HG03108 (cell line): ENCODE measurements around the gene KLHDC10.
"Not testable (repeated sequence)": the region's sequence is repeated elsewhere in the genome, so short reads cannot be mapped to it uniquely, and the experiment has no call there.

Experiments
- ATAC-seq: cut with Tn5 transposase; IDR thresholded peaks from one replicate; pipeline ENCODE4 v1.9.1; 2021; ENCODE audit warnings: moderate library complexity; ENCODE audit not compliant: unreplicated experiment

The KLHDC10 gene, protein sequence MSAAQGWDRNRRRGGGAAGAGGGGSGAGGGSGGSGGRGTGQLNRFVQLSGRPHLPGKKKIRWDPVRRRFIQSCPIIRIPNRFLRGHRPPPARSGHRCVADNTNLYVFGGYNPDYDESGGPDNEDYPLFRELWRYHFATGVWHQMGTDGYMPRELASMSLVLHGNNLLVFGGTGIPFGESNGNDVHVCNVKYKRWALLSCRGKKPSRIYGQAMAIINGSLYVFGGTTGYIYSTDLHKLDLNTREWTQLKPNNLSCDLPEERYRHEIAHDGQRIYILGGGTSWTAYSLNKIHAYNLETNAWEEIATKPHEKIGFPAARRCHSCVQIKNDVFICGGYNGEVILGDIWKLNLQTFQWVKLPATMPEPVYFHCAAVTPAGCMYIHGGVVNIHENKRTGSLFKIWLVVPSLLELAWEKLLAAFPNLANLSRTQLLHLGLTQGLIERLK

DNA sequence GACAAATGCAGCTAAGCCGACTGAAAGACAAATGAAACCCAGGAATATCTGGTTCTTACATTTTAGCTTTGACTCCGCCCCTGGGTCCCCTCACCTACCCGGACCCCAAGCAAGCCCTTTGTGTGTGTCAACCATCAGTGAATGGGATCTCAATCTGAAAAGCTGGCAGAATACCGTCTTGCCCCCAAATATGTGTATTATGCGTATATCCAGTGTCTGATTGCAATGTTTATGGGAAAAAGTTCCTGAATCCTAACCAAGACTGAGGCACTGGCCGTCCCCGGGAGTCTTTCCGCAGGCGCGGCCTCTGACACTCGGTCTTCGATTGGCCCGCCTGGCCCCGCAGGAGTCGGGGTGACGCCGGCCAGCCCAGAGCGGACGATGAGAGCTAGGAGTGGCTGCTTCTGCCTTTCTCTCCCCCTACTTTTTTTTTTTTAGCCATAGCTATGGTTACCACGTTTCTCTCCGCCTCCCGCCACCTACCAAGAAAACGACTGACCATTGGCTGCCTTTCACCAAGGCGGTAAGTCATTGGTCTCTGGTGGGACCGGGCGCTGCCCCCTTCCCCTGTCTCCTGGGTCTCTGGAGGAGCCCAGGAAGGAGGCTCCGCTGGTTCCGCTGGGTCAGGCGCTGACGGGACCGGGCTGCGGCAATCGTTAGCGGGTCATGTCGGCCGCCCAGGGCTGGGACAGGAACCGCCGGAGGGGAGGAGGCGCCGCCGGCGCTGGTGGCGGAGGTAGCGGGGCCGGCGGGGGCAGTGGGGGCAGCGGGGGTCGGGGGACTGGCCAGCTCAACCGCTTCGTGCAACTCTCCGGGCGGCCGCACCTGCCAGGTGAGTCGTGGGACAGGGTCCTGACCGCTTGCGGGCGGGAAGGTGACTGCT, at the start of gene KLHDC10:
Gene KLHDC10, plus strand, starts transcription at position 557 of the 883 bp plus-strand sequence. Its CDS starts 110 bp downstream, at position 667.
- peak; percentile 93 for ATAC-seq

DNA sequence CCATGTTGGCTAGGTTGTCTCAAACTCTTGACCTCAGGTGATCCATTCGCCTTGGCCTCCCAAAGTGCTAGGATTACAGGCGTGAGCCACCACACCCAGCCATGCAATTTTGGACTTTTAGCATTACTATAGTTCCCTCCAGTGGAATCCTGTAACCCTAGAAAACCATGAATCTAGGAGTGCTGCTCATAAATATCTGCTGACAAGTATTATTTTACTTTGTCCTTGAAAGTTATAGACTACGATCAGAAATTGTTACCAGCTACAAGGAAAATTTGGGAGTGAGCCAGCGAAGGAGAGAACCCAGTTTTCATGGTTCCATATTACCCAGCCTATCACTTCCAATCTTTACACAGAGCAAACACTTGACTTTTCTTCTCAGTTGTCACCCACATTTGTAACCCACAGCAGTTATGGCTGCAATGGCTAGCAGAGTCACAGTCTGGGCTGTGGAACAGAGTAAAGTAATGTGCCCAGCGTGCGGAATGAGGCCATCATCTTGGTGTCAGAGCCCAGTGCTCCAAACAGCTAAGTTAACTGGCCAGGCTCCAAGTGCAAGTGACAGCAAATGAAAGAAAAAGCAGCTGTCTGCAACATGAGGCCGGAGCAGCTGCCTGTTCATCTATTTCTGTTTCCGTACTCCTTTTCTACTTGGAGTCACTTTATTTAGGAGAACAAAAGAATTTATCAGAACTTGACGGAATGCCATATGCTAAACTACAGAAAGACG, 49.1 kb upstream of the KLHDC10 start:
- no peak for ATAC-seq

- ATAC-seq, result no peak
These were observed 48.2 kb upstream of the KLHDC10 start for GRCh38 chr7:130022115-130022514.

DNA sequence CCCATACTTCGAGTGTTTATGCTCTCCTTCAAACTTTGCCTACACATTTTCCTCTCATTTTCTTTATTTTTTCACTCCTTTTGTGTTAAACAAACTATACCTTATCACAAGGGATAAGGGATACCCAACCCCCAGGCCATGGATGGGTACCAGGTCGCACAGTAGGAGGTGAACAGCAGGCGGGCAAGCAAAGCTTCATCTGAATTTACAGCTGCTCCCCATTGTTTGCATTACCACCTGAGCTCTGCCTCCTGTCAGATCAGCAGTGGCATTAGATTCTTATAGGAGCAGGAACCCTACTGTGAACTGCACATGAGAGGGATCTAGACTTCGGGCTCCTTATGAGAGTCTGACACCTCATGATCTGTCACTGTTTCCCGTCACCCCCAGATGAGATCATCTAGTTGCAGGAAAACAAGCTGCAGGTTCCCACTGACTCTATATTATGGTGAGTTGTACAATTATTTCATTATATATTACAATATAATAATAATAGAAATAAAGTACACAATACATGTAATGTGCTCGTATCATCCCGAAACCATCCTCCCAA, 47.6 kb upstream of the KLHDC10 start:
- ATAC-seq, result no peak

DNA sequence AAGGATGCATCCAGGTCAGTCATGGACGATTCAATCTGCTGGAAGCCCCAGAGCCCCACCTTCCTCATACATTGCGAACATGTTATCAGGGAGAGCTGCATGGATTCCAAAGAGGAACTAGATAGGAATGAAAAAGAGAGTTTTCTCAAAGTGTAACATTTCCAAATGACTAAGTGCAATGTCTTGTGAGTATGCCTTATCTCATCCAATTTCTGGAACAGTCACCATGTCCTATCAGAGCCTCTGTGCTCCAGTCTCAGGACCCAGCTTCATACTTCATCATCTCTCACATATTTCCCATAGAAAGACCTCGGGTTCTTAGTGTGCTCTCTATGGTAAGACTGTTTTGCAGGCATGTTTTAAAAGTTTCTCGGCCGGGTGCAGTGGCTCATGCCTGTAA, 45.9 kb upstream of the KLHDC10 start:
- ATAC-seq, result no peak

- no peak for ATAC-seq
These were observed 37.6 kb upstream of the KLHDC10 start for GRCh38 chr7:130032698-130033097.

DNA sequence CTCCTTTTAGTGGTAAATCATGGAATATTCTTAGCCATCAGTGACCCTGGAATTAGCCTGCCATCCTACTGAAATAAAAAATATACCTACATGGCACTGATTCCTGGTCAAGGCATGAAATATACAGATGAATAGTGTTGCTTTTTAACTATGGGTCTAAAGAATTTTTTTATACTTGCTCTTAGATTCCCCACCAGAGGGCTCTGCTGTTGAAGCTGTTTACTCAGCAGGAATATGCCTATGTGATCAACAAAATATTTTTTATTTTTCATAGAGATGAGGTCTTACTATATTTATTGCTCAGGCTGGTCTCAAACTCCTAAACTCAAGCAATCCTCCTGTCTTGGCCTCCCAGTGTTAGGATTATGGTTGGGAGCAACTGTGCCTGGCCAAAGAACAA, 32.6 kb upstream of the KLHDC10 start:
- no peak for ATAC-seq

GRCh38 chr7:130040576-130040975, 29.8 kb upstream of the KLHDC10 start:
- no peak for ATAC-seq

- ATAC-seq, result no peak
These were observed 22.5 kb upstream of the KLHDC10 start for GRCh38 chr7:130047831-130048230.

DNA sequence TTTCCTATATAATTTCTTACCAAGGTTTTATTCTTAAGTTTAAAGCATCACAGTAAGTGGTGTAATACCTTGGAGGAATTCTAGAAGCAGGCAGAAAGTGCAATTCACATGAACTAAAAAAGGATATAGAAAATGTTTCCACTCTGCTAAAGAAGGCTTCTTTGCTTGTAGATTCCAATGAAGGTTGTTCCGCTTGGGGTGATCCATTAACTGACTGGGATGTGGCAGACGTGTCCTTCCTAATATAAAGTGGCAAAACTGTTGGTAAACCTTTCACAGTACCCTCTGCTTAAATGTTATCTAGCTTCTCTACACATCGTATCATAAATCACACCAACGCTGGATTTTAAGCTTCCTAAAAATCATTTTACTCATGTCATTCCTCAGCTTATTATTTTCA, 21.4 kb upstream of the KLHDC10 start:
- no peak for ATAC-seq

GRCh38 chr7:130052250-130052649, 18.1 kb upstream of the KLHDC10 start:
- not testable (repeated sequence) for ATAC-seq

DNA sequence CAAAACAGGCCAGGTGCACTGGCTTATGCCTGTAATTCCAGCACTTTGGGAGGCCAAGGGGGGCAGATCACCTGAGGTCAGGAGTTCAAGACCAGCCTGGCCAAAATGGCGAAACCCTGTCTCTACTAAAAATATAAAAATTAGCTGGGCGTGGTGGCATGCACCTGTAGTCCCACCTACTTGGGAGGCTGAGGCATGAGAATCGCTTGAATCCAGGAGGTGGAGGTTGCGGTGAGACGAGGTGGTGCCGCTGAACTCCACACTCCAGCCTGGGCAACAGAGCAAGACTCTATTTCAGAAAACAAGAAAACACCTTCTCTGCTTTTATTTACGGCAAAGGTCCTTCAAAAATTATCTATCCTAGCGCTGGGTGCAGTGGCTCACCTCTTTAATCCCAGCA, 15.1 kb upstream of the KLHDC10 start:
- ATAC-seq, result not testable (repeated sequence)

- ATAC-seq, result no peak
These were observed 8.1 kb upstream of the KLHDC10 start for GRCh38 chr7:130062246-130062645.

GRCh38 chr7:130063036-130063435, 7.3 kb upstream of the KLHDC10 start:
- no peak for ATAC-seq

DNA sequence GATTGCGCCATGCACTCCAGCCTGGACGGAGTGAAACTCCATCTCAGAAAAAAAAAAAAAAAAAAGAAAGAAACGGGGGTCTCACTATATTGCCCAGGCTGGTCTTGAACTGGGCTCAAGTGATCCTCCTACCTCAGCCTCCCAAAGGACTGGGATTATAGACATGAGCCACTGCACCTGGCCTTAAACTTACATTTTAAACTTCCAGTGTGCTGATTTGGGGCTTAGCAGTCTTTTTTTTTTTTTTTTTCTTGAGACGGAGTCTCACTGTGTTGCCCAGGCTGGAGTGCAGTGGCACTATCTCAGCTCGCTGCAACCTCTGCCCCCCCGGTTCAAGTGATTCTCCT, 5.8 kb upstream of the KLHDC10 start:
- not testable (repeated sequence) for ATAC-seq

DNA sequence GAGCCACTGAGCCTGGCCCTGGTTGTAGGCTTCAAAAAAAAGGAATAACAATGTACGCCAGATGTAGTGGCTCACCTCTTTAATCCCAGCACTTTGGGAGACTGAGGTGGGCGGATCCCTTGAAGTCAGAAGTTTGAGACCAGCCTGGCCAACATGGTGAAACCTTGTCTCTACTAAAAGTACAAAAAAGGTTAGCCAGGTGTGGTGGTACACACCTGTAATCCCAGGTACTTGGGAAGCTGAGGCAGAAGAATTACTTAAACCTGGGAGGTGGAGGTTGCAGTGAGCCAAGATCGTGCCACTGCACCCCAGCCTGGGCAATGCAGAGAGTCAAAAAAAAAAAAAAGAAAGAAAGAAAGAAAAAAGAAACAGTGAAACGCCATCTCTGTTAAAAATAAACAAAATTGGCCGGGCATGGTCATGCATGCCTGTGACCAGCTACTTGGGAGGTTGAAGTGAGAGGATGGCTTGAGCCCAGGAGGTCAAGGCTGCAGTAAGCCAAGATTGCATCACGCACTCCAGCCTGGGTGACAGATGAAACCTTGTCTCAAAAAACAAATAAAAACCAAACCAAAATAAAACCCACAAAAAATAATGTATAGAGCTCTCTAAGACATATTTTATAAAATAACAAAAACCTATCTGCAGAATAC, 4.7 kb upstream of the KLHDC10 start:
- ATAC-seq, result no peak

DNA sequence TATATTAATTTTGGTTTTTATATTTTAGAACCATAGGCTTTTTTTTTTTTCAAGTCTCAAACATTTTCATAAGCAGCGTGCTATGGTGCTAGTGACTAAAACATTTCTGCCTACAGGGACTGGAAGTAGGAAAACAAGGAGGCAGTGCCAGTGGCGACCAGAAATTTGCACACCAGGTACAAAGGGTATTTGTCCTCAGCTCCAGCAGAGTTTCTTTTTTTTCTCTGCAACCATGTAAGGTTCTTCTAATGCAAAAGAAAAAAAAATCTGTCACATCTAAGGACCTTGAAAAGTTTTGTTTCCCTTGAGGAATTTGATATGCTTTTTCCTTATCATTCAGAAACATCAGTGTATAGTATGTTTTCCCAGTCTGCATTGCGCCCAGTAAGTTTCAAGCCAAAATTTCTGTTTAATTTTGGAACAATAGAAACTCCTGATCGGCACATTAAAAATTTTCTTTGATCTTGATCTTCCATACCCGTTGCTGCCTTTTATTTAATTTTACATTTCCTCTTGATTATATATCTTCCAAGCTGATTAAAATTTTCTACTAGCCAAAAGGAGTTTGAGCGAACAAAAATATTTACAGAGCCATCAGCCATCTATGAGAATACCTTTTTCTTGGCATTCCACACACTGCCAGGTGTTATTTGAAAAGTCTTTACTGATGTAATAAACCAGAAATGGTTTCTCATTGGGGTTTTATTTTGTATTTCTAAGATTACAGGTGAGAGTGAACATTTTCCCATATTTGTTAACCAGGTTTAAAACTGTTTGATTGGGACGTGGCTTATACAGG, 956 bp upstream of the KLHDC10 start:
- no peak for ATAC-seq

GRCh38 chr7:130070861-130071622, 708 bp downstream of the KLHDC10 start:
- peak; percentile 1 for ATAC-seq
